ENCODE results near the gene TCP11.

GRCh38 chr6:35147026-35147425 lies 5.9 kb upstream of the TCP11 start:
- TF ChIP-seq, protein P1, sequence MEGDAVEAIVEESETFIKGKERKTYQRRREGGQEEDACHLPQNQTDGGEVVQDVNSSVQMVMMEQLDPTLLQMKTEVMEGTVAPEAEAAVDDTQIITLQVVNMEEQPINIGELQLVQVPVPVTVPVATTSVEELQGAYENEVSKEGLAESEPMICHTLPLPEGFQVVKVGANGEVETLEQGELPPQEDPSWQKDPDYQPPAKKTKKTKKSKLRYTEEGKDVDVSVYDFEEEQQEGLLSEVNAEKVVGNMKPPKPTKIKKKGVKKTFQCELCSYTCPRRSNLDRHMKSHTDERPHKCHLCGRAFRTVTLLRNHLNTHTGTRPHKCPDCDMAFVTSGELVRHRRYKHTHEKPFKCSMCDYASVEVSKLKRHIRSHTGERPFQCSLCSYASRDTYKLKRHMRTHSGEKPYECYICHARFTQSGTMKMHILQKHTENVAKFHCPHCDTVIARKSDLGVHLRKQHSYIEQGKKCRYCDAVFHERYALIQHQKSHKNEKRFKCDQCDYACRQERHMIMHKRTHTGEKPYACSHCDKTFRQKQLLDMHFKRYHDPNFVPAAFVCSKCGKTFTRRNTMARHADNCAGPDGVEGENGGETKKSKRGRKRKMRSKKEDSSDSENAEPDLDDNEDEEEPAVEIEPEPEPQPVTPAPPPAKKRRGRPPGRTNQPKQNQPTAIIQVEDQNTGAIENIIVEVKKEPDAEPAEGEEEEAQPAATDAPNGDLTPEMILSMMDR (IDR thresholded peaks at IDR 0.05) = no peak
- no peak for TF ChIP-seq POLR2A (IDR thresholded peaks at IDR 0.05)
